Activated B cell treated with CpG ODN at 0.5 μM for 24 hours (primary cell): Measurements from ENCODE around the gene IRAK1. TPM values are rescaled to one million over a fixed set of nuclear protein-coding genes. Genes with fewer than 3 reads are reported as not detected.

Experiments
- ATAC-seq: fragments of 200-7000 bp; cut with Tn5 transposase; one replicate; pipeline ENCODE4 v1.10.0; 2021; ENCODE audit warnings: low read depth, mild to moderate bottlenecking, moderate library complexity
- CTCF ChIA-PET: fragments of 350-600 bp; sonication (Branson Sonifier 250); formaldehyde crosslinking; loops from one replicate; lab custom pipeline; 2021; ENCODE audit warnings: antibody characterized with exemption; lab: Charles Lee
- POLR2A ChIA-PET: fragments of 350-600 bp; sonication (Branson Sonifier 250); formaldehyde crosslinking; loops from one replicate; lab custom pipeline; 2021; ENCODE audit warnings: antibody characterized with exemption; lab: Charles Lee
- DNase-seq: peaks from one replicate; pipeline ENCODE4 v3.0.0; 2022
- H3K27ac Mint-ChIP-seq: one replicate; pipeline ENCODE4 v1.8.0; 2020; ENCODE audit warnings: mixed read lengths
- H3K27me3 Mint-ChIP-seq: one replicate; pipeline ENCODE4 v1.8.0; 2021; ENCODE audit warnings: mixed read lengths
- H3K36me3 Mint-ChIP-seq: one replicate; pipeline ENCODE4 v1.8.0; 2021; ENCODE audit warnings: low read depth, mixed read lengths
- H3K4me1 Mint-ChIP-seq: one replicate; pipeline ENCODE4 v1.8.0; 2021; ENCODE audit warnings: mixed read lengths
- H3K4me3 Mint-ChIP-seq: one replicate; pipeline ENCODE4 v1.8.0; 2020; ENCODE audit warnings: mild to moderate bottlenecking, mixed read lengths
- H3K9me3 Mint-ChIP-seq: one replicate; pipeline ENCODE4 v1.8.0; 2020; ENCODE audit warnings: mixed read lengths
- intact Hi-C: fragments of 100-400 bp; cut with micrococcal nuclease; formaldehyde crosslinking; loops from one replicate; pipeline ENCODE4 v1.15.1; 2024
- total RNA-seq: library from RNA; stranded (reverse); gene quantifications from 2 replicates; pipeline ENCODE4 v1.2.3, GENCODE V29; 2022
- TF ChIP-seq, protein P1 (sequence below): fragments of 200-600 bp; IDR thresholded peaks from one replicate; pipeline ENCODE4 v1.8.0; 2022; ENCODE audit warnings: antibody characterized with exemption, mild to moderate bottlenecking

IRAK1 gene
- total RNA-seq, 1 donor from 2014 or later: 146 TPM

DNA sequence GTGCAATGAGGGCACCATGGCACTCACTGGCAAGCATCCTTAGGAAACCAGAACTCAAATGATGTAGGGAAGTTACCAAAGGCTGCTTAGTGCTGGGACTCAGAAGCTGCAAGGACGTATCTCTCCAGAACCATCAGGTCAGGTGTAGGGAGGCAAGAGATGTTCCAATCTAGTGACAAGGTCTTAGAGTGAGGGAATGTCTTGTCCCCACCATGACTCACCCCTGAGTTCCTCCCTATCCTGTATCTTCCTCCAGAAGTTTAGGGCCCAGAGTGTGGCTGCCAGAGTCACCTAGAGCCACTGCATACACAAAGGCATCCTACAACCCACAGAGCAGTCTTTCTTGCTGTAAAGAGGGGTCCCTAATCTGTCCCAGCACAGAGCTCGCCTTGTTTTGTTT, 14.1 kb upstream of the IRAK1 start:
- TF ChIP-seq, protein P1, sequence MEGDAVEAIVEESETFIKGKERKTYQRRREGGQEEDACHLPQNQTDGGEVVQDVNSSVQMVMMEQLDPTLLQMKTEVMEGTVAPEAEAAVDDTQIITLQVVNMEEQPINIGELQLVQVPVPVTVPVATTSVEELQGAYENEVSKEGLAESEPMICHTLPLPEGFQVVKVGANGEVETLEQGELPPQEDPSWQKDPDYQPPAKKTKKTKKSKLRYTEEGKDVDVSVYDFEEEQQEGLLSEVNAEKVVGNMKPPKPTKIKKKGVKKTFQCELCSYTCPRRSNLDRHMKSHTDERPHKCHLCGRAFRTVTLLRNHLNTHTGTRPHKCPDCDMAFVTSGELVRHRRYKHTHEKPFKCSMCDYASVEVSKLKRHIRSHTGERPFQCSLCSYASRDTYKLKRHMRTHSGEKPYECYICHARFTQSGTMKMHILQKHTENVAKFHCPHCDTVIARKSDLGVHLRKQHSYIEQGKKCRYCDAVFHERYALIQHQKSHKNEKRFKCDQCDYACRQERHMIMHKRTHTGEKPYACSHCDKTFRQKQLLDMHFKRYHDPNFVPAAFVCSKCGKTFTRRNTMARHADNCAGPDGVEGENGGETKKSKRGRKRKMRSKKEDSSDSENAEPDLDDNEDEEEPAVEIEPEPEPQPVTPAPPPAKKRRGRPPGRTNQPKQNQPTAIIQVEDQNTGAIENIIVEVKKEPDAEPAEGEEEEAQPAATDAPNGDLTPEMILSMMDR: no peak
- ATAC-seq (no peak), DNase-seq (no peak)
- Mint-ChIP-seq H3K4me1 (peaks cover 12% of the 10 kb centered on the region), H3K36me3 (peaks cover 46% of the 10 kb centered on the region), H3K4me3 (no peak overlapping the region), H3K27ac (no peak overlapping the region), H3K27me3 (no peaks in the 10 kb centered on the region), H3K9me3 (no peaks in the 10 kb centered on the region)
- POLR2A ChIA-PET: interaction anchor here (0.7 kb wide), 1 partner anchor 654 kb away, joined by 3 read pairs; no protein-coding TSS in a partner anchor
- intact Hi-C loops: no loop called here
- CTCF ChIA-PET: no interaction called here

DNA sequence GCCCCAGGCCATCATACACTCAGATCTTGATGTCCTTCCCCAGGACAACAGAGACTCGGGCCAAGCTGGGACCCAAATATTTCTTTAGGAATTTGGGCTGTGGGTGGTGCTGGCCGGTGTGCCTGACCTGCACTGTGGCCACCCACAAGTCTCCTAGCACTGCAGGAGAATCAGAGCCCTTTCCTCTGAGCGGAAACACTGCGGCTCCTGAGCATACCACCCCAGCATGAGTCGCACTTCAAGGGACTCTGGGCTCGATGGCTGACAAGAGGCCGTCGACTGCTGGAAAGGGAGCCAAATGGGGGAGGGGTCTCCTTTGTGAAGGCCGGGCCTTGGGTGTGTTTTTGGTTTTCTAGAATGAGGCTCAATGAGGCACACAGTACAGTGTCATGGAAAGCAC, 13.0 kb upstream of the IRAK1 start:
- Mint-ChIP-seq H3K27me3 (no peaks in the 10 kb centered on the region), H3K27ac (no peak overlapping the region), H3K4me3 (no peak overlapping the region), H3K4me1 (peaks cover 8% of the 10 kb centered on the region), H3K36me3 (peaks cover 54% of the 10 kb centered on the region), H3K9me3 (no peaks in the 10 kb centered on the region)
- ChIA-PET POLR2A (no interaction called here), CTCF (no interaction called here)
- DNase-seq (no peak), ATAC-seq (no peak)
- TF ChIP-seq, protein P1: no peak
- intact Hi-C loops: no loop called here

DNA sequence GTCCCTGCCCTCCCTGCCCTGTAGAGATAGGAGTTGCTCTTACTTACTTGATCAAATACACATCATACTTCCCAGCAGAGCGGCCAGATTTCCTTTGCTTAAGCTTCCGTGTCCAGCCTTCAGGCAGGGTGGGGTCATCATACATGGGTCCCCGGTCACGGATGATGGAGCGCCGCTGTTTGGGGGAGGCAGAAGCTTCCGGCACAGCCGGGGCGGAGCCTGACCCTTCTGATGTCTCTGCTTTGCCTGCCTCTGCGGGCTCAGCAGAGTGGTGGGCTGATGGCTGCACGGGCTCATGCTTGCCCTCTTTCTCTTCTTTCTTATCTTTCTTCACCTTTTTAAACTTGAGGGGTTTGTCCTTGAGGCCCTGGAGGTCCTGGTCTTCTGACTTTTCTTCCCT, 12.5 kb upstream of the IRAK1 start:
- Mint-ChIP-seq H3K27me3 (no peaks in the 10 kb centered on the region), H3K4me1 (peaks cover 8% of the 10 kb centered on the region), H3K27ac (no peak overlapping the region), H3K9me3 (no peaks in the 10 kb centered on the region), H3K4me3 (no peak overlapping the region), H3K36me3 (peaks cover 57% of the 10 kb centered on the region)
- ChIA-PET CTCF (no interaction called here), POLR2A (no interaction called here)
- intact Hi-C loops: no loop called here
- no peak for DNase-seq
- no peak for ATAC-seq
- TF ChIP-seq, protein P1: no peak

DNA sequence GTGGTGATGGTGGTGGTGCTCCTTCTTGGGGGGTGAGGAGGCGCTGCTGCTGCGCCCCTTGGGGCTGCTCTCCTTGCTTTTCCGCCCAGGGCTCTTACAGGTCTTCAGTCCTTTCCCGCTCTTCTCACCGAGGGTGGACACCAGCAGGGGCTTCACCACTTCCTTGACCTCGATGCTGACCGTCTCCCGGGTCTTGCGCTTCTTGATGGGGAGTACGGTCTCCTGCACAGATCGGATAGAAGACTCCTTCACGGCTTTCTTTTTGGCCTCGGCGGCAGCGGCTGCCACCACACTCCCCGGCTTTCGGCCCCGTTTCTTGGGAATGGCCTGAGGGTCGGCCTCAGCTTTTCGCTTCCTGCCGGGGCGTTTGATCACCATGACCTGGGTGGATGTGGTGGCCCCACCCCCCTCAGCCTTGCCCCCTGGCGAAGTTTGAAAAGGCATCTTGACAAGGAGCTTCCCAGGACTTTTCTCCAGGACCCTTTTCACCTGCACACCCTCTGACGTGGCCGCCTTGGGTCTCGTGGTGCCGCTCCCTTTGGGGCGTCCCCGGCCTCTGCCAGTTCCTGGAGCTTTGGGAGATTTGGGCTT, 11.1 kb upstream of the IRAK1 start:
- ATAC-seq (no peak), DNase-seq (no peak)
- POLR2A ChIA-PET: interaction anchor here (0.7 kb wide), 1 partner anchor 12 kb away, joined by 6 read pairs; no protein-coding TSS in a partner anchor
- Mint-ChIP-seq H3K4me1 (no peaks in the 10 kb centered on the region), H3K4me3 (no peak overlapping the region), H3K27me3 (no peaks in the 10 kb centered on the region), H3K9me3 (no peaks in the 10 kb centered on the region), H3K36me3 (peaks cover 51% of the 10 kb centered on the region), H3K27ac (no peak overlapping the region)
- CTCF ChIA-PET: no interaction called here
- TF ChIP-seq, protein P1: no peak
- intact Hi-C loops: no loop called here

DNA sequence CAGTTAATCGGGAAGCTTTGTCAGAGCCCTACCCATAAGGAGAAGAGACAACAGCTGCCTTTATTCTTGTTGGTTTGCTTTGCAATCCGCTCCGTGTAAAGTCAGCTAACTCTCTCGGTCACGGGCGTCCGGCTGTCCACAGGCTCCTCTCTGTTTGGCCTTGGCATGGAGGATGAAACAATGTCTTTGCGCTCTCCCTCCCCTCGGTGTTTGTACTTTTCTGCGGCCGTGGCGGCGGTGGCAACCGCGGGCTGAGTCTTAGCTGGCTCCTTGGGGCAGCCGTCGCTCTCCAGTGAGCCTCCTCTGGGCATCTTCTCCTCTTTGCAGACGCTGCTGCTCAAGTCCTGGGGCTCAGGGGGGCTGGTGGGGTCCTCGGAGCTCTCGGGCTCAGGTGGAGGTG, 10.6 kb upstream of the IRAK1 start:
- POLR2A ChIA-PET: no interaction called here
- no peak overlapping the region for H3K27ac Mint-ChIP-seq
- ATAC-seq: no peak
- no peaks in the 10 kb centered on the region for H3K27me3 Mint-ChIP-seq
- H3K9me3 Mint-ChIP-seq: no peaks in the 10 kb centered on the region
- no peak overlapping the region for H3K4me3 Mint-ChIP-seq
- TF ChIP-seq, protein P1: no peak
- DNase-seq: no peak
- H3K4me1 Mint-ChIP-seq: no peaks in the 10 kb centered on the region
- intact Hi-C loops: no loop called here
- H3K36me3 Mint-ChIP-seq: peaks cover 51% of the 10 kb centered on the region
- CTCF ChIA-PET: interaction anchor here (1.4 kb wide), 1 partner anchor 17 kb away, joined by 5 read pairs; no protein-coding TSS in a partner anchor
